Astrocyte (in vitro differentiated cells and primary cell): ENCODE data around the gene SON.

Source experiments
- EZH2 ChIP-seq: IDR thresholded peaks from 2 replicates; pipeline ENCODE4 v1.6.1; 2012; ENCODE audit warnings: mild to moderate bottlenecking, low read length, inconsistent platforms; ENCODE audit not compliant: insufficient read depth
- TF ChIP-seq, protein P1 (sequence below): IDR thresholded peaks from 2 replicates; pipeline ENCODE4 v1.5.1; 2011; ENCODE audit warnings: low read depth, mild to moderate bottlenecking, inconsistent platforms, low read length, moderate library complexity; ENCODE audit not compliant: insufficient read depth

DNA sequence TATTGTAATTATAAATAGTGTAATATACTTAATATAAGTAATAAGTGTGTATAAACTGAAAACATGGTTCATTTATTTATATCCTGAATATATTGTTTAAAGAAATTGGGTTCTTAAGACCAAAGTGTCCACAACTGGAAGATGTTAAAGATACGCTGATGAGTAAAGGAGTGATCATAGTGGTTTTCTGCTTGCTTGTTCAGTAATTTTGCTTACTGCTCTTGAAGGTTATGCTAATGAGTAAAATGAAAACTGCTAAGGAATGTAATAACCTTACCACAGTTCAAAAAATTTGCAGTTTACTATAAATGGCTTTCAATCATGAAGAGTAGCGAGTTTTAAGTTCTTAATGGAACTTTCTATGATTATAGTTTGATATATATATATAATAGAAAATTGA lies 23.7 kb downstream of the SON start:
- TF ChIP-seq, protein P1, sequence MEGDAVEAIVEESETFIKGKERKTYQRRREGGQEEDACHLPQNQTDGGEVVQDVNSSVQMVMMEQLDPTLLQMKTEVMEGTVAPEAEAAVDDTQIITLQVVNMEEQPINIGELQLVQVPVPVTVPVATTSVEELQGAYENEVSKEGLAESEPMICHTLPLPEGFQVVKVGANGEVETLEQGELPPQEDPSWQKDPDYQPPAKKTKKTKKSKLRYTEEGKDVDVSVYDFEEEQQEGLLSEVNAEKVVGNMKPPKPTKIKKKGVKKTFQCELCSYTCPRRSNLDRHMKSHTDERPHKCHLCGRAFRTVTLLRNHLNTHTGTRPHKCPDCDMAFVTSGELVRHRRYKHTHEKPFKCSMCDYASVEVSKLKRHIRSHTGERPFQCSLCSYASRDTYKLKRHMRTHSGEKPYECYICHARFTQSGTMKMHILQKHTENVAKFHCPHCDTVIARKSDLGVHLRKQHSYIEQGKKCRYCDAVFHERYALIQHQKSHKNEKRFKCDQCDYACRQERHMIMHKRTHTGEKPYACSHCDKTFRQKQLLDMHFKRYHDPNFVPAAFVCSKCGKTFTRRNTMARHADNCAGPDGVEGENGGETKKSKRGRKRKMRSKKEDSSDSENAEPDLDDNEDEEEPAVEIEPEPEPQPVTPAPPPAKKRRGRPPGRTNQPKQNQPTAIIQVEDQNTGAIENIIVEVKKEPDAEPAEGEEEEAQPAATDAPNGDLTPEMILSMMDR = no peak
- no peak for TF ChIP-seq EZH2
